22Rv1 (cell line): Measurements from ENCODE around the gene METTL2A.
A peak's percentile ranks its signal among the peaks of the same experiment; 100 is the strongest.
"Not testable (repeated sequence)": the region's sequence is repeated elsewhere in the genome, so short reads cannot be mapped to it uniquely, and the experiment has no call there.

Source experiments
- H3K27ac ChIP-seq: fragments of 450-650 bp; 2 replicates; pipeline ENCODE4 v1.5.1; 2017
- CTCF ChIP-seq: fragments of 450-650 bp; IDR thresholded peaks from 2 replicates; pipeline ENCODE4 v1.5.1; 2017; ENCODE audit warnings: mild to moderate bottlenecking
- ZFX ChIP-seq: fragments of 450-650 bp; IDR thresholded peaks from 2 replicates; pipeline ENCODE4 v1.6.1; 2017; ENCODE audit warnings: antibody characterized with exemption, borderline replicate concordance

METTL2A gene

GRCh38 chr17:62478424-62478879, 54.8 kb downstream of the METTL2A start, which contains the start of gene TLK2:
Gene TLK2, plus strand, starts transcription at chr17:62478825. Its CDS starts 2,301 bp downstream, at chr17:62481126.
- TF ChIP-seq ZFX: no peak
- no peak for TF ChIP-seq CTCF
- H3K27ac ChIP-seq: peak within 1 kb of the TSS; percentile 78

DNA sequence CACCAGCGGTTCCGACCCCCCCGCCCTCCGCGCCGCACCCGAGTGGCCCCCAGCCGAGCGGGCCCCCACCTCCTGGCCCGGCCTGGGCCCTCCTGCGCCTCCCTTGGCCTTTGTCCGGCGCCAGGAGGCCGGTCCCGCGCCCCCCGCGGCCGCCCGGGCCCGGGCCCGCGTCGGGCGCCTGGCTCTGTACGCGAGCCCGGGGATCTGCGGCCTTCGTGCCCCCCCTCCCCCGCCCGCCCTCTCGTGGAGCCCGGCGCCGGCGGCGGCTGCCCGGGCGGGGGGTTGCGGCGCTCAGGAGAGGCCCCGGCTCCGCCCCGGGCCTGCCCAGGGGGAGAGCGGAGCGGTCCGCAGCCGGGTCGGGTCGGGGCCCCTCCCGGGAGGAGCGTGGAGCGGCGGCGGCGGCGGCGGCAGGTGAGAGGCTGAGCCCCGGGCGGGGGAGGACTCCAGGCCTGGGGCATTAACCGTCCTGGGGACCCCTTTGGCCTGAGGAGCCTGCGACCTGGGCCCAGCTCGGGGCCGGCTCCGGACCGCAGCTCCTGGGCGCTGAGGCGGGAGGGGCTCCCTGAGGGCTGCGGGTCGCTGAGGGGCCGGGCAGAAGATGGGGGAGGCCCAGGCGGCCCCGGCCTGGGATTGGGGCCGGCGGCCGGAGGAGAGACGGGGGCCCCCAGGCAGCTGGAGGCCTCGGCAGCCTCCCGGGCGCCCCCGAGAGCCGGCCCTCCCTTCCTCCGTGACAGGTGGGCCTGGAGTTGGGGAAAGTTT, 55.4 kb downstream of the METTL2A start:
- peak overlapping the region; percentile 78 for H3K27ac ChIP-seq

DNA sequence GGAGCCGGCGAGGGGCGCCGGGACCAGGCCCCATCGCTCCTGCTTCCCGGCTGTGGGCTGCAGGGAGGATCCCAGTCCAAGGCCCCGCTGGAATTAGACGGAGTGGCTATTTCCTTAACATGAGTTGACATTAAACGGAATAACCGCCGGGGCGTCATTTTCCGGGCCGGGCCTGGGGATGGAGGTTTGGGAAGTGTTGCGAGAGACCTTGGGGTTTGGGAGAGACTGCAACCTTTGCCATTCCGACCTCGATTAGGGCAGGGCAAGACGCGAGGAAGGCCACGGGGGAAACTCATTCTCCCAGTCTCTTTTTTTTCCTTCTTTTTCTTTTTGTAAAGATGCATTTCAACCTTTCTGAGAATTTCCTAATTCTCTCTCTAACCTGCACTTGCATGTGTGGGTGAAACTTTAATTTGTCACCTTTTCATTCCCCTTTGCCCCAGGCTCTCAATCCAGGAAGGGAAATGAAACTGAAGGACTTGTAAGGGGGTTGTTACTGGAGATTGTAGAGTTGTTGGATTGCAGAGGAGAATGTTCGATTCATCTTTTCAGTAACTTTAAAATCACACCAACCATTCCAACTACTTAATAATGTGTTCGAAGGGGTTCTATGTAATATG, 56.1 kb downstream of the METTL2A start:
- H3K27ac ChIP-seq: peak overlapping the region; percentile 78

DNA sequence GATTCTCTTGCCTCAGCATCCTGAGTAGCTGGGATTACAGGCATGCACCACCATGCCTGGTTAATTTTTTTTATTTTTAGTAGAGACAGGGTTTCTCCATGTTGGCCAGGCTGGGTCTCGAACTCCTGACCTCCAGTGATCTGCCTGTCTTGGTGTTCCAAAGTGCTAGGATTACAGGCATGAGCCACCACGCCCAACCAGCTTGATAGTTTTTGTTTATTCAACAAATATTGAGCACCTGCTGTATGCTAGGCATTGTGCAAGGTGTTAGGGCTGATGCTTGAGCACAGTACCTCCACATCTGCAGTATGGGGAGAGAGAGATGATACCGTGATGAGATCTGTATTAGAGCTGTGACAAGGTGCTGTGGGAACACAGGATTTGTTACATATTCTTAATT, 58.9 kb downstream of the METTL2A start:
- not testable (repeated sequence) for H3K27ac ChIP-seq

DNA sequence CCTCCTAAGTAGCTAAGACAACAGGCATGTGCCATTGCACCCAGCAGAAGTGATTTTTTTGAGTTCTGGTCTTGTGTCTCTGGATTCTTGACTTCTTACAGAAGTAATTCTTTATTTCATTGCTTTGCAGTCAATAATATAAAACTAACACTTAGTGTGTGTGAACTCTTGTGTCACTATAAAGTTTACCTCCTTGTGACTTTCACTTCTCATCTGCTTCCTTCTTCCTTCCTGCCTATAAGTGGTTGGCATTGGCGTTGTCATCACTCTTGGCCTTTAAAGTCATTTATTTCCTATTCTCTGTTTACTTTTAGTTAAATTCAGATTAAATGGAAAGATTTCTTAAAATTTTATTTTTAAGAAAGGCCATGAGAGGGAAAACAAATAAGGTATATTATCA, 67.3 kb downstream of the METTL2A start:
- H3K27ac ChIP-seq: not testable (repeated sequence)

DNA sequence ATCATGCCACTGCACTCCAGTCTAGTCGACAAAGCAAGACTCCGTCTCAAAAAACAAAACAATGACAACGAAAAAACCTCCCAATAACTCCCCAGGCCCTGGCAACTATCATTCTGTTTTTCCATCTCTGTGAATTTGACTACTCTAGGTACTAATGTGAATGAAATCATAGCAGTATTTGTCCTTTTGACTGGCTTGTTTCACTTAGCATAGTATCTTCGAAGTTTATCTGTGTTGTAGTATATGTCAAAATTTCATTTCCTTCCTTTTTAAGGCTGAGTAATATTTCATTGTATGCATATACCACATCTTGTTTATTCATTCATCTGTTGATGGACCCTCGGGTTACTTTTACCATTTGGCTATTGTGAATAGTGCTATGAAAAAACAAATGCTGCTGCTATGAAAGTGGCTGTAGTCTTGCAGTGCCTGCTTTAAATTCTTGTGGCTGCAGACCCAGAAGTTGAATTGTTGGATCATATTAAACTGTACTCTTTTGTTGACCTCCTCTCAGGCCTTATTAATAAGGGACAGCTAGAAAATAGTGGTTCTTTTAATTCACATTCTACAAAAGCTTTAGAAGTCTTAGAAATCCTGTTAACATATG, 69.5 kb downstream of the METTL2A start:
- not testable (repeated sequence) for H3K27ac ChIP-seq

DNA sequence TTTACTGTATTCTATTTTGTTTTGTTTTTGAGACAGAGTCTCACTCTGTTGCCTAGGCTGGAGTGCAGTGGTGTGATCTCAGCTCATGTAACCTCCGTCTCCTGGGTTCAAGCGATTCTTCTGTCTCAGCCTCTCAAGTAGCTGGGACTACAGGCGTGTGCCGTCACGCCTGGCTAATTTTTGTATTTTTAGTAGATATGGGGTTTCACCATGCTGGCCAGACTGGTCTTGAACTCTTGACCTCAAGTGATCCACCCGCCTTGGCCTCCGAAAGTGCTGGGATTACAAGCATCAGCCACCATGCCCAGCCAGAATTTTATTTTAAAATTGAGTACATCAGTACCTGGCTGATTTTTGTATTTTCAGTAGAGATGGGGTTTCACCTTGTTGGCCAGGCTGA, 70.4 kb downstream of the METTL2A start:
- H3K27ac ChIP-seq: not testable (repeated sequence)

GRCh38 chr17:62496344-62496743, 72.6 kb downstream of the METTL2A start:
- H3K27ac ChIP-seq: not testable (repeated sequence)

DNA sequence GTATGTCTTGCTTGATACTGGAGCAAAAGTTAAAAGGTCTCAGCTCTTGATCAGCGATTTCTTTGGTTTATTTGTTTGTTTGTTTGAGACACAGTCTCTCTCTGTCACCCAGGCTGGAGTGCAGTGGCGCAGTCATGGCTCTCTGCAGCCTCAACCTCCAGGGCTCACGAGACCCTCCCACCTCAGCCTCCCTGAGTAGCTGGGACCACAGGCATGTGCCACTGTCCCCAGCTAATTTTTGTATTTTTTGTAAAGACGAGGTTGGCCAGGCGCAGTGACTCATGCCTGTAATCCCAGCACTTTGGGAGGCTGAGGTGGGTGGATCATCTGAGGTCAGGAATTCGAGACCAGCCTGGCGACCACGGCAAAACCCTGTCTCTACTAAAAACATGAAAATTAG, 75.1 kb downstream of the METTL2A start:
- not testable (repeated sequence) for H3K27ac ChIP-seq
